HepG2 (cell line): ENCODE measurements around the gene MSMP. TPM values are rescaled to one million over a fixed set of nuclear protein-coding genes. Genes with fewer than 3 reads are reported as not detected.
A peak's percentile ranks its signal among the peaks of the same experiment; 100 is the strongest.

Source experiments
- CSRNP1 ChIP-seq: sonication (generic); formaldehyde crosslinking; IDR thresholded peaks from 2 replicates; pipeline ENCODE4 v1.8.1; 2023; ENCODE audit warnings: mild to moderate bottlenecking, missing genetic modification reagents
- E2F1 ChIP-seq: sonication (generic); formaldehyde crosslinking; IDR thresholded peaks from 2 replicates; pipeline ENCODE4 v1.5.0; 2020; ENCODE audit warnings: missing genetic modification reagents
- EZH2 ChIP-seq: conservative IDR thresholded peaks from 2 replicates; pipeline ENCODE4 v1.6.1; 2012; ENCODE audit warnings: mild to moderate bottlenecking, low read depth, low read length, moderate library complexity
- GMEB2 ChIP-seq: IDR thresholded peaks from 2 replicates; pipeline ENCODE4 v1.6.1; 2016; ENCODE audit warnings: missing biosample characterization, missing genetic modification reagents, low read depth
- IKZF4 ChIP-seq: sonication (generic); formaldehyde crosslinking; IDR thresholded peaks from 2 replicates; pipeline ENCODE4 v1.5.1; 2020; ENCODE audit warnings: borderline replicate concordance, mild to moderate bottlenecking, low read depth, missing genetic modification reagents; ENCODE audit errors: not compliant biosample characterization
- MYNN ChIP-seq: sonication (generic); formaldehyde crosslinking; IDR thresholded peaks from 2 replicates; pipeline ENCODE4 v1.4.0; 2020; ENCODE audit warnings: mild to moderate bottlenecking, low read depth, missing genetic modification reagents
- NONO ChIP-seq, 2 experiments: fragments of 450-650 bp in 1 of 2; sonication (generic) in 1 of 2; formaldehyde crosslinking in 1 of 2; IDR thresholded peaks in 1 of 2; conservative IDR thresholded peaks in 1 of 2; 2 replicates each; pipeline versions ENCODE4 v1.6.1 to v1.8.0; 2017 to 2022; ENCODE audit warnings: mild to moderate bottlenecking in 1 of 2, missing genetic modification reagents in 1 of 2, moderate library complexity in 1 of 2
- NR2F2 ChIP-seq: IDR thresholded peaks from 2 replicates; pipeline ENCODE4 v1.6.1; 2012; ENCODE audit warnings: low read depth, inconsistent platforms, borderline replicate concordance
- REXO4 ChIP-seq: sonication (generic); formaldehyde crosslinking; IDR thresholded peaks from 2 replicates; pipeline ENCODE4 v1.8.0; 2022; ENCODE audit warnings: missing genetic modification reagents, mild to moderate bottlenecking, borderline replicate concordance
- SP140L ChIP-seq: sonication (generic); formaldehyde crosslinking; IDR thresholded peaks from 2 replicates; pipeline ENCODE4 v1.4.0; 2020; ENCODE audit warnings: missing genetic modification reagents, borderline replicate concordance
- ZBTB8A ChIP-seq: sonication (generic); formaldehyde crosslinking; IDR thresholded peaks from 2 replicates; pipeline ENCODE4 v1.4.0; 2020; ENCODE audit warnings: mild to moderate bottlenecking, low read depth, missing genetic modification reagents, borderline replicate concordance
- ZNF12 ChIP-seq: sonication (generic); formaldehyde crosslinking; IDR thresholded peaks from 2 replicates; pipeline ENCODE4 v1.5.0; 2020; ENCODE audit warnings: missing genetic modification reagents
- ZNF317 ChIP-seq: sonication (generic); formaldehyde crosslinking; IDR thresholded peaks from 2 replicates; pipeline ENCODE4 v1.5.0; 2020; ENCODE audit warnings: mild to moderate bottlenecking, missing genetic modification reagents
- ZNF333 ChIP-seq: sonication (generic); formaldehyde crosslinking; IDR thresholded peaks from 2 replicates; pipeline ENCODE4 v1.4.0; 2020; ENCODE audit warnings: mild to moderate bottlenecking, missing genetic modification reagents, borderline replicate concordance
- ZNF468 ChIP-seq: sonication (generic); formaldehyde crosslinking; IDR thresholded peaks from 2 replicates; pipeline ENCODE4 v1.8.0; 2022; ENCODE audit warnings: mild to moderate bottlenecking, moderate library complexity, missing genetic modification reagents
- ZNF546 ChIP-seq: sonication (generic); formaldehyde crosslinking; conservative IDR thresholded peaks from 2 replicates; pipeline ENCODE4 v1.8.1; 2023; ENCODE audit warnings: mild to moderate bottlenecking, missing genetic modification reagents
- ZNF574 ChIP-seq: sonication (generic); formaldehyde crosslinking; IDR thresholded peaks from 2 replicates; pipeline ENCODE4 v1.4.0; 2020; ENCODE audit warnings: missing genetic modification reagents
- ZNF670 ChIP-seq: sonication (generic); formaldehyde crosslinking; IDR thresholded peaks from 2 replicates; pipeline ENCODE4 v1.8.0; 2022; ENCODE audit warnings: mild to moderate bottlenecking, missing genetic modification reagents, borderline replicate concordance
- ZNF761 ChIP-seq: sonication (generic); formaldehyde crosslinking; conservative IDR thresholded peaks from 2 replicates; pipeline ENCODE4 v1.4.0; 2020; ENCODE audit warnings: mild to moderate bottlenecking, missing genetic modification reagents
- ZSCAN9 ChIP-seq: IDR thresholded peaks from 2 replicates; pipeline ENCODE4 v1.6.1; 2016; ENCODE audit warnings: borderline replicate concordance
- polyA plus RNA-seq, 8 experiments: library from polyadenylated mRNA; depleted of rRNA in 3 of 8; stranded (reverse) in 7 of 8; unstranded in 1 of 8; fragments of >200 nt; fragmentation: Illumina TruSeq in 4 of 8; extraction: Trizol in 4 of 8; gene quantifications; 2 replicates each; pipeline versions ENCODE4 v1.2.1 to v1.2.3, GENCODE V29; 2011 to 2016; ENCODE audit warnings: low read depth in 4 of 8, missing spikeins in 1 of 8, mixed read lengths in 1 of 8; ENCODE audit not compliant: insufficient read depth in 1 of 8
- total RNA-seq, 5 experiments: library from RNA; depleted of rRNA; stranded (reverse); fragments of >200 nt; fragmentation: Illumina TruSeq; extraction: Trizol; gene quantifications; 2 replicates each; pipeline ENCODE4 v1.2.3, GENCODE V29; 2016; ENCODE audit warnings: low read depth in 1 of 5

Gene MSMP
- total and polyA plus RNA-seq, 2 of the 13 experiments (the other 11 are each of a cell fraction or from before 2014, with no cell fraction given), result 0.24 to 0.46 TPM

- no peak for TF ChIP-seq NONO (IDR thresholded peaks at IDR 0.05)
- no peak for TF ChIP-seq NONO (CRISPR knock-in tag; conservative IDR thresholded peaks at IDR 0.05)
- TF ChIP-seq EZH2, result no peak
- peak; percentile 96 for TF ChIP-seq ZNF574 (CRISPR knock-in tag)
- TF ChIP-seq REXO4 (CRISPR knock-in tag), result no peak
- TF ChIP-seq MYNN (CRISPR knock-in tag), result no peak
- no peak for TF ChIP-seq ZNF670 (CRISPR knock-in tag)
- 0 out of 2 replicates have a peak, but pooled peaks have one; percentile 15 for TF ChIP-seq NR2F2
- no peak for TF ChIP-seq ZNF546
- no peak for TF ChIP-seq ZNF333 (CRISPR knock-in tag)
- TF ChIP-seq ZBTB8A (CRISPR knock-in tag), result no peak
- no peak for TF ChIP-seq SP140L (CRISPR knock-in tag)
- TF ChIP-seq IKZF4, result no peak
- peak; percentile 64; the same call in 1 of the 2 replicates for TF ChIP-seq ZNF12 (CRISPR knock-in tag)
- no peak for TF ChIP-seq GMEB2
- no peak; the same call in 1 of the 2 replicates for TF ChIP-seq CSRNP1 (CRISPR knock-in tag)
- TF ChIP-seq E2F1 (CRISPR knock-in tag), result no peak
- TF ChIP-seq ZNF317 (CRISPR knock-in tag), result no peak; the same call in 1 of the 2 replicates
- TF ChIP-seq ZNF761 (CRISPR knock-in tag), result 0 out of 2 replicates have a peak, but pooled peaks have one; percentile 51
- TF ChIP-seq ZNF468, result no peak
- TF ChIP-seq ZSCAN9, result no peak
Observed at GRCh38 chr9:35748858-35749514, 5.1 kb downstream of the MSMP start, which contains the start of the genes GBA2 and RGP1 (continued).
